Ascending aorta (tissue), 2 donors: ENCODE data around the gene PTPRG. TPM values are rescaled to one million over a fixed set of nuclear protein-coding genes. Genes with fewer than 3 reads are reported as not detected.

Source experiments
- DNase-seq, 2 donors: peaks; one replicate each; pipeline ENCODE4 v3.0.0-alpha.2; 2019; ENCODE audit warnings: low spot score in 2 of 2
- H3K27ac ChIP-seq, 2 donors: fragments of 200-600 bp; sonication (generic); one replicate each; pipeline ENCODE4 v1.5.1; 2016 to 2017; ENCODE audit warnings: mild to moderate bottlenecking in 1 of 2
- H3K27me3 ChIP-seq: fragments of 200-600 bp; sonication (generic); one replicate; pipeline ENCODE4 v1.5.1; 2017
- H3K36me3 ChIP-seq, 2 donors: fragments of 200-600 bp; sonication (generic); one replicate each; pipeline ENCODE4 v1.5.1; 2016
- H3K4me1 ChIP-seq, 2 donors: fragments of 200-600 bp; sonication (generic); one replicate each; pipeline ENCODE4 v1.5.1; 2016 to 2017; ENCODE audit warnings: mild to moderate bottlenecking in 1 of 2
- H3K4me3 ChIP-seq, 2 donors: fragments of 200-600 bp; sonication (generic); one replicate each; pipeline ENCODE4 v1.5.1; 2016 to 2017; ENCODE audit warnings: mild to moderate bottlenecking in 1 of 2
- H3K9me3 ChIP-seq, 2 donors: fragments of 200-600 bp; sonication (generic); one replicate each; pipeline ENCODE4 v1.5.1; 2016
- intact Hi-C: fragments of 100-400 bp; cut with DNase I; formaldehyde crosslinking; loops from one replicate; pipeline ENCODE4 v1.15.1; 2023
- total RNA-seq: library from RNA; depleted of rRNA; stranded (reverse); fragments of >200 nt; gene quantifications from one replicate; pipeline ENCODE4 v1.1.0, GENCODE V29; 2016
- TF ChIP-seq, protein P1 (sequence below), 3 experiments: fragments of 200-600 bp in 2 of 3; fragments of 450-650 bp in 1 of 3; sonication (generic) in 2 of 3; IDR thresholded peaks; one replicate each; pipeline ENCODE4 v1.5.1; 2016 to 2019; ENCODE audit warnings: antibody characterized with exemption in 3 of 3, mild to moderate bottlenecking in 1 of 3, moderate library complexity in 1 of 3

PTPRG gene
- total RNA-seq, 1 donor from 2014 or later, result 129 TPM

DNA sequence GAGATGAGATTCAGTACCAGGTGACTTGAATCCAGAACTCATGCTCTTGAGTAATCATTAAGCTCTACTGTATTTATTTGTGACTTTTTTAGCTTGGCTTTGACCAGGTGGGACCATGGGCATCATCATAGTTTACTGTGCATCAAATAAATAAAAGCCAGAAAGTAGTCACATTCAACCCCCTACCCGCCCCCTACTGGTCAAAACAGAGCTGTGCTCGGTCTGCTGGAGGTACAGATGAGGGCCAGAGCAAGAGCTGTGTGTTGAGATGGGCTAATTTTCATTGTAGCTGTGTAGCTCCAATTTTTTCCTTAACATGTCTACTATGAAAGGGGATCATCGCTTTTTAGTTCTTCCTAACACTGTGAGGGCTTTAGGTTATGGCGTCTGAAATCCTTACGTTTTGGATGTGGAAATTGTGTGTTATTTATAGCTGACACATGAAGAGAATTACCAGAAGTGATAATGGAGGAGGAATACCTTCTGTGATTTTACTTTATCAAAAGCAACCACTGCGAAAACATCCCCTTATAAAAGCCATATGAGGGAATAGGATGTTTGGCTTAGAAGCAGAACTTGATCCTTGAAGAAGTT lies 375.1 kb downstream of the PTPRG start:
- intact Hi-C loops, result no loop called here

DNA sequence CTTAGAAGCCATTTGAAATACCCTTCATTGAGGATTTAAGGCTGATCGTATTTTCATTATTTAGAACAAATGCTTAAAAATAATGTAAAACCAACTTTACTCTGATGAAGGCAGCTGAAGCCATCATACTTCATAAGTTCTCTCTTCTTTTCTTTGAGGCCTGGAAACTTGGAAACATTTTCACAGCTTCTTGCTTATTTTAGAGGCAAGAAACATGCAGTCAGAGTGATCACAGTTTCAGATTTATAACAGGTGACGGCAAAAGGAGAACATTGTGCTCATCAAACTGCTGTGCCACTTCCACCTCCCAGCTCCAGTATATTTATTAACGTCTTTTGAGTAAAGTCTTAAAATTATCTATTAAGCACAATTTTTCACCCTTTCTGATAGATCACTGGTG lies 376.1 kb downstream of the PTPRG start:
- no peaks in the 10 kb centered on the region for H3K36me3 ChIP-seq
- no peak overlapping the region for H3K4me3 ChIP-seq
- H3K9me3 ChIP-seq, result no peaks in the 10 kb centered on the region
- no peak for DNase-seq
- no peaks in the 10 kb centered on the region for H3K27me3 ChIP-seq
- TF ChIP-seq, protein P1, sequence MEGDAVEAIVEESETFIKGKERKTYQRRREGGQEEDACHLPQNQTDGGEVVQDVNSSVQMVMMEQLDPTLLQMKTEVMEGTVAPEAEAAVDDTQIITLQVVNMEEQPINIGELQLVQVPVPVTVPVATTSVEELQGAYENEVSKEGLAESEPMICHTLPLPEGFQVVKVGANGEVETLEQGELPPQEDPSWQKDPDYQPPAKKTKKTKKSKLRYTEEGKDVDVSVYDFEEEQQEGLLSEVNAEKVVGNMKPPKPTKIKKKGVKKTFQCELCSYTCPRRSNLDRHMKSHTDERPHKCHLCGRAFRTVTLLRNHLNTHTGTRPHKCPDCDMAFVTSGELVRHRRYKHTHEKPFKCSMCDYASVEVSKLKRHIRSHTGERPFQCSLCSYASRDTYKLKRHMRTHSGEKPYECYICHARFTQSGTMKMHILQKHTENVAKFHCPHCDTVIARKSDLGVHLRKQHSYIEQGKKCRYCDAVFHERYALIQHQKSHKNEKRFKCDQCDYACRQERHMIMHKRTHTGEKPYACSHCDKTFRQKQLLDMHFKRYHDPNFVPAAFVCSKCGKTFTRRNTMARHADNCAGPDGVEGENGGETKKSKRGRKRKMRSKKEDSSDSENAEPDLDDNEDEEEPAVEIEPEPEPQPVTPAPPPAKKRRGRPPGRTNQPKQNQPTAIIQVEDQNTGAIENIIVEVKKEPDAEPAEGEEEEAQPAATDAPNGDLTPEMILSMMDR (IDR thresholded peaks at IDR 0.05), result no peak
- intact Hi-C loops, result no loop called here
- no peaks in the 10 kb centered on the region for H3K4me1 ChIP-seq
- no peak overlapping the region for H3K27ac ChIP-seq

More for the DNA sequence above, 375.1 kb downstream of the PTPRG start:
- Histone ChIP-seq H3K27me3 (no peaks in the 10 kb centered on the region), H3K36me3 (no peaks in the 10 kb centered on the region), H3K27ac (no peak overlapping the region), H3K4me3 (no peak overlapping the region), H3K9me3 (no peaks in the 10 kb centered on the region), H3K4me1 (no peaks in the 10 kb centered on the region)
- DNase-seq, result no peak
- TF ChIP-seq, protein P1 (IDR thresholded peaks at IDR 0.05), result peak in 2 of 3 experiments; percentile 12 to 37

DNA sequence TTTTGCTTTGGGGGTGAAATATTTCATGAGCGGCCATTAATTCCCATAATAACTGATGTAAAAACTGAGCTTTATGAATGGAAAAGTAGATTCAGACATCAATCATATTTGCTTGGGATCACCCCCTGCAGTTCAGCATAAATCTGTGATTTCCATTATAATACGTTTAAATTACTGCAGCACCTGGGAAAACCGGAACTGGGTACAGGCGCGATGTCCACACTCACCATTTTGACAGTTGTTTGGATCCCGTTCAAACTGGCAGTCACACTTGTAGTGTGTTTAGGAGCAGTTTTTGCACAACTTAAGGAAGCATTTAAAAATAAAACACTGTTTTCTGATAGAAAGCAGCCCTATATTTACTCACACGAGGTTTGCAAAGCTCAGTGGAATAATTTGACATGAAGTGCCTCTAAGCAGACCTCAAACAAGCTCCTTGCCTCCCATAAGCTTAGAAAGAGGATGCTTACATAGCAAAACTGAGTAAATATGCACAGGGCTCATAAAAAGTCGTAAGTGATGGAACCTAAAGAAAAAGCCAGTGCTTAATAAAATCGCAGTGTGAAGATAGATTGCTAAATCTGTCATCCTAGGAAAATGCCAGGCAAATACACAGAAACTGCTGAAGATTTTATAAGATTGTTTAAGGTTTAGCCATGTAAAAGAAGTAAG lies 377.6 kb downstream of the PTPRG start:
- no peak overlapping the region for H3K4me3 ChIP-seq
- H3K4me1 ChIP-seq, result no peaks in the 10 kb centered on the region
- intact Hi-C loops, result no loop called here
- H3K36me3 ChIP-seq, result no peaks in the 10 kb centered on the region
- H3K27me3 ChIP-seq, result no peaks in the 10 kb centered on the region
- no peaks in the 10 kb centered on the region for H3K9me3 ChIP-seq
- DNase-seq, result no peak
- H3K27ac ChIP-seq, result no peak overlapping the region
- TF ChIP-seq, protein P1 (IDR thresholded peaks at IDR 0.05), result no peak

DNA sequence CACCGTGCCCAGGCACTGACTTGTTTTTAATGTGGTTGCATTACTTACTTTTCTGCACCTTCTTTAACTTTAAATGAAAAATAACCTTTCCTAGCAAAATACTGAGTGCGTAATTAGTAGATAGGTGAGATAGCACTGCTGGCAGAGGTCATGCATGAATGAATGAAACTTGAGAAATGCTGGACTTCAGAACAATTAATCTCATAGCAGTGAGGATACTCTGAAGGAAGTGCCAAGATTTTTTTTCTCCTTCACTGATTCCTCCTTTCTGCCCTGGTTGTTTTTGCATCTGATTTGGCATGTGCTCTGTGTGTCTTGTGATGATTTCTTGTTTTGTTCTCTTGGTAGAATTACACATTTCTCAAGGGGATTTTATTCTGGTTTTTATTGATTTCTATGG lies 378.9 kb downstream of the PTPRG start:
- intact Hi-C loops, result no loop called here
- no peak overlapping the region for H3K4me3 ChIP-seq
- no peaks in the 10 kb centered on the region for H3K27me3 ChIP-seq
- H3K9me3 ChIP-seq, result no peaks in the 10 kb centered on the region
- no peak overlapping the region for H3K27ac ChIP-seq
- H3K36me3 ChIP-seq, result no peaks in the 10 kb centered on the region
- no peak for DNase-seq
- TF ChIP-seq, protein P1 (IDR thresholded peaks at IDR 0.05), result no peak
- H3K4me1 ChIP-seq, result no peaks in the 10 kb centered on the region

DNA sequence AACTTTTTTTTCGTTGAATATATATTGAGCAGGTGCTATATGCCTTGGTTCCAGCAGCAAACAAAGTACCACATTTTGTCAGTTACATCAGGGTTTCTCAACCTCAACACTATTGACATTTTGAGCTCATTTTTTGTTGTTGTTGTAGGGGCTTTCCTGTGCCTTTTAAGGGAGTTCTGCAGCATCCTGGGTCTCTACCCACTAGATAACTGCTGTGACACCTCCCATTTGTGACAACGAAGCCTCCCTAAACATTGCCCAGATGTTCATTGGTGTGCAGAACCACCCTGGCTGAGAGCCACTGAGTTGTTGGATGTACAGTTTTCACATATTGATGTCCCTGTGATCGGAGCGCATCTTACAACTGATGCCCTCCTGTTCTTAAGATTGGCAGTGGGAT lies 382.6 kb downstream of the PTPRG start:
- H3K27ac ChIP-seq, result no peak overlapping the region

More for the DNA sequence above, 382.6 kb downstream of the PTPRG start:
- H3K27me3 ChIP-seq, result no peaks in the 10 kb centered on the region
- peaks cover 0 to 9% of the 10 kb centered on the region in 2 donors for H3K4me1 ChIP-seq
- H3K4me3 ChIP-seq, result no peak overlapping the region
- intact Hi-C loops, result no loop called here
- H3K36me3 ChIP-seq, result no peaks in the 10 kb centered on the region
- DNase-seq, result no peak
- TF ChIP-seq, protein P1 (IDR thresholded peaks at IDR 0.05), result no peak
- H3K9me3 ChIP-seq, result no peaks in the 10 kb centered on the region
